ENCODE data around the gene PNMA8C. TPM values are rescaled to one million over a fixed set of nuclear protein-coding genes. Genes with fewer than 3 reads are reported as not detected.

The PNMA8C gene
- total RNA-seq, 1 donor from 2014 or later: not detected

DNA sequence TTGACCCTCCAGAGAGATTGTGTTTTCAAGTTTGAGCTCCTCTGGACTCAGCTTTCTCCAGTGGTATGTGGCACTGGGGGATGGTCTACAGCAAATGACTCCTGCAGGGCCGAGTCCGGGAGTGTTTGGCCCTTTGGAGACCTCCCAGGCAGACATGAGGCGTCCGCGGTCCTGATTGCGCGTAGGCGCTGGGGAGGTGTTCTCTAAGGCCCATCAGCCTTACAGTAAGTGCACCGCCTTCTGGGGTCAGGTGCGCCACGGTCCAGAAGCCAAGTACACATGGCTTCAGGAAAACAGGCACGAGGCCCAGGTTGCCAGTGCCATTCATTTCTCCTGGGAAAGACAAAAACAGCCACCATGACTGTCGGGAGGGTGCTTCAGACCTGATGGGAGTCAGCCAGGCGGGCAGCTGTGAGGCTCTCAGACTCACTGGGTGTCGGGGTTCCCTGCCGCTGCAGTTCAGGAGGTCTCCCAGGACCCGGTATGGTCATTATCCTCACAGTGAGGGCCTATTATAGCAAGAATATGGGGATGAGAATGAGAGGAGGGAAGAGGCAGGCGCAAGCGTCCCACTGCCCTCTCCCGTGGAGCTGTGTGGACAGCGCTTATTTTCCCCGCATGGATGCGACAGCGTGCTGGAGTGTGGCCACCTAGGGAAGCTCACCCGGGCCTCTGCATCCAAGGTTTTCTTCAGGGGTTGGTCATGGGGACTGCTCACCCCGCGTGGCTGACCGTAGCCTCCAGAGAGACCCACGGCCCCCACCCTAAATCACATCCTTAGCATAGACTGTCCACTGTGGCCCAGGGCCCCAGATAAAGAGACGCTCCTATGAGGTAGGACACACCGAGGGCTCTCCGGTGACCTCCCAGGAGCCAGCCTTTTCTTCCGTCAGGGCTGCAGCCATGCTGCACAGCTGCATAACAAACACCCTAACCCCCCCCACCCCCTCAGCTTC lies 37.2 kb downstream of the PNMA8C start:
- no peak for FAIRE-seq
- TF ChIP-seq, protein P1, sequence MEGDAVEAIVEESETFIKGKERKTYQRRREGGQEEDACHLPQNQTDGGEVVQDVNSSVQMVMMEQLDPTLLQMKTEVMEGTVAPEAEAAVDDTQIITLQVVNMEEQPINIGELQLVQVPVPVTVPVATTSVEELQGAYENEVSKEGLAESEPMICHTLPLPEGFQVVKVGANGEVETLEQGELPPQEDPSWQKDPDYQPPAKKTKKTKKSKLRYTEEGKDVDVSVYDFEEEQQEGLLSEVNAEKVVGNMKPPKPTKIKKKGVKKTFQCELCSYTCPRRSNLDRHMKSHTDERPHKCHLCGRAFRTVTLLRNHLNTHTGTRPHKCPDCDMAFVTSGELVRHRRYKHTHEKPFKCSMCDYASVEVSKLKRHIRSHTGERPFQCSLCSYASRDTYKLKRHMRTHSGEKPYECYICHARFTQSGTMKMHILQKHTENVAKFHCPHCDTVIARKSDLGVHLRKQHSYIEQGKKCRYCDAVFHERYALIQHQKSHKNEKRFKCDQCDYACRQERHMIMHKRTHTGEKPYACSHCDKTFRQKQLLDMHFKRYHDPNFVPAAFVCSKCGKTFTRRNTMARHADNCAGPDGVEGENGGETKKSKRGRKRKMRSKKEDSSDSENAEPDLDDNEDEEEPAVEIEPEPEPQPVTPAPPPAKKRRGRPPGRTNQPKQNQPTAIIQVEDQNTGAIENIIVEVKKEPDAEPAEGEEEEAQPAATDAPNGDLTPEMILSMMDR (IDR thresholded peaks at IDR 0.05; ENCODE audit: insufficient read depth, low read length, severe bottlenecking): no peak

DNA sequence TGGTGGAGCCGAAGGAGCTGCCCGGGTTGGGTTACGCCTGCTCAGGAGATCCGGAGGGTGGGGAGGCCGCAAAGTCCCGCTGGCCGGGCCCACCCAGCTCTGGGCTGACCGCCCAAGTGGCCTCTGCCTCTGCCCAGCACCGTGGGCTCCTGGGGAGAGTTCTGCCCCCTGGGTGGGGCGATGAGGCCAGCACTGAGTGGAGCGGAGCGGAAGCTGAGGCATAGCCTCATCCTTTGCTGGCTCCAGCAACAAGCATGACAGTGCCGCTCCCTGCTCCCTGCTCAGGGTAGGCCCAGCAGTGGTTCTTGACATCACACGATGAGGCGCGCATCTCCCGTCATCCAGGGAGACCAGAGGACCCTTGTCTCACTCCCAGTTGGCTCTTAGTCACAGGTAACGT lies 37.9 kb downstream of the PNMA8C start:
- FAIRE-seq: no peak
- DNase-seq (ENCODE audit: low read depth): no peak
- H3K27me3 ChIP-seq (ENCODE audit: control insufficient read depth, insufficient read depth, low read length): no peaks in the 10 kb centered on the region
- no peak overlapping the region for H3K4me3 ChIP-seq (ENCODE audit: low read depth, low read length)
- peaks cover 28% of the 10 kb centered on the region for H3K36me3 ChIP-seq (ENCODE audit: control insufficient read depth, insufficient read depth, low read length)
- TF ChIP-seq, protein P1 (IDR thresholded peaks at IDR 0.05; ENCODE audit: insufficient read depth, low read length, severe bottlenecking): no peak

More for the DNA sequence above, 37.2 kb downstream of the PNMA8C start:
- DNase-seq (ENCODE audit: low read depth): no peak
- Histone ChIP-seq H3K27me3 (ENCODE audit: control insufficient read depth, insufficient read depth, low read length) (no peaks in the 10 kb centered on the region), H3K36me3 (ENCODE audit: control insufficient read depth, insufficient read depth, low read length) (peaks cover 28% of the 10 kb centered on the region), H3K4me3 (ENCODE audit: low read depth, low read length) (no peak overlapping the region)

DNA sequence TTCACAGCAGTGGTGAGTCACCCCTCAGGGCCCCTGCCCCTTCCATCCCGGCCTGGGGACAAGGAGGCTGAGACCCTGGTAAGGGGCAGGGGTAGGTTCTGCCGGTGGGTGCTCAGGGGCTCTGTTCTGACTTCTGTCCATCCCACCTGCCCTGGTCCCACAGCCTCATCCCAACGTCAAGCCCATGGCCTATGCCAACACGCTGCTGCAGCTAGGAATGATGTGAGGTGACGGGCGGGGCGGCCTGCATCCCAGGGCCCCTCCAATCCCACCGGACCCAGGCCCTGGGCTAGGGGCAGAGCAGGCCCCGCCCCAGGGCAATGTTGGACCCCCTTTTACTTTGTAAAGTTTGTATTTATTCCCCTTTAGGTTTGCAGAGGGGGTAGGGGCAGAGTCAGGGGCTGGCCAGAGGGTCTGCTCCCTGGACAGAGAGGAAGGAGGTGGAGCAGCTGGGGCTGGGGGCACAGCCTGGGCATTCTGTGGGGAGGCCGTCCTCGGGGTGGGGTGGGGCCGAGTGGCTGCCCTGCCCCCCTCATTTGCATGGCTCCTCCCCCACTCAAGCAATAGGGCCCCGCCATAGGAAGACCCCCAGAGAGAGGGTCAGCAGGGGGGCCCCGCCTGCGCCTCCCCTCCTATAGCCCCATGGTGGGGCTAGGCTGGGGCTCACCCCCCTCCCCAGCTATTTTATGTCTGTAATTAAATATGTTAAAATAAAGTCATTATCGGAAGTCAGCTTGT lies 38.4 kb downstream of the PNMA8C start:
- TF ChIP-seq, protein P1 (IDR thresholded peaks at IDR 0.05; ENCODE audit: insufficient read depth, low read length, severe bottlenecking): no peak
- DNase-seq (ENCODE audit: low read depth) (no peak), FAIRE-seq (no peak)
- H3K4me3 ChIP-seq (ENCODE audit: low read depth, low read length): no peak overlapping the region
- no peaks in the 10 kb centered on the region for H3K27me3 ChIP-seq (ENCODE audit: control insufficient read depth, insufficient read depth, low read length)
- peaks cover 28% of the 10 kb centered on the region for H3K36me3 ChIP-seq (ENCODE audit: control insufficient read depth, insufficient read depth, low read length)

DNA sequence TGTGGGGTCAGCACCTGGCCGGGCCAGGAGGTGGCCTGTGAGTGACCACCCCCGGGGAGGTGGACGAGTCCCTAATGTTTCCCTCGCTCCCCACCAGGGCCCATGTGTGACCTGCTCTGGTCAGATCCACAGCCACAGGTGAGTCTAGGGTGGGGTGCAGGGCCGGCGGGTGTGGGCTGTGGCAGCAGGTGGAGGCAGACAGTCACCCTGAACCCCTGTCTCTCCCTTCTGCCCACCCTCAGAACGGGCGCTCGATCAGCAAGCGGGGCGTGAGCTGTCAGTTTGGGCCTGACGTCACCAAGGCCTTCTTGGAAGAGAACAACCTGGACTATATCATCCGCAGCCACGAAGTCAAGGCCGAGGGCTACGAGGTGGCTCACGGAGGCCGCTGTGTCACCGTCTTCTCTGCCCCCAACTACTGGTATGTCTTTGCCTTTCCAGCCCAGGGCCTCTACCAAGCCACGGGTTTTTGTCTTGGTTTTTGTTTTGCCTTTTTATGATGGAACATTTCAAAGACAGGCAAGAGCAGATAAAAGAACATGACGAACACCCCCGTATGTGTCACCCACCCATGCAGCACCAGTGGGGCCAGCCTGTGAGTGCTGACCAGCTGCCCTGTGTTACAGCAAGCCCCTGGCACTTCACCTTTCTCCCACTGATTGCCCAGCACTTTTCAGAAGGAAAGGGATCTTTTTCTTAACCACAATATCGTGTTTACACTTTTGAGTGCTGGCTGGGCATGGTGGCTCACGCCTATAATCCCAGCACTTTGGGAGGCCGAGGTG lies 40.2 kb downstream of the PNMA8C start:
- peaks cover 40% of the 10 kb centered on the region for H3K36me3 ChIP-seq (ENCODE audit: control insufficient read depth, insufficient read depth, low read length)
- H3K4me3 ChIP-seq (ENCODE audit: low read depth, low read length): no peak overlapping the region
- FAIRE-seq (no peak), DNase-seq (ENCODE audit: low read depth) (no peak)
- no peaks in the 10 kb centered on the region for H3K27me3 ChIP-seq (ENCODE audit: control insufficient read depth, insufficient read depth, low read length)
- TF ChIP-seq, protein P1 (IDR thresholded peaks at IDR 0.05; ENCODE audit: insufficient read depth, low read length, severe bottlenecking): no peak

DNA sequence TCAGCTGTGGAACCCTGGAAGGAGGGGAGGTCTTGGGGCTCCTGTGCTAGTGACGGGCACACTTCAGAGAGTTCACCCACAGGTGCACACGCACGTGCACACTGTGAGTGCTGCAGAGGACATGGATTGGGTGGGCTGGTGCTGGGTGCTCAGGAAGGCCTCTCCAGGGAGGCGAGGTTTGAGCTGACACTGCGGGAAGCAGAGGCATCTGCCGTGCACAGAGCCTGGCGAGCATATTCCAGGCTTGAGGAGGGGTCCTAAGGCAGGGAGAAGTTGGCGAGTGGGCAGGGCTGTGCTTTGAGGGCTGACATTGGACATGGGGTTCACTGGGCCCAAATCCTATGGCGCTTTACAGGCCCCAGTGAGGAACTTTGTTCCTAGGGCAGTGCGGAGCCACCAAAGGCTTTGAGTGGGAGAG lies 41.0 kb downstream of the PNMA8C start:
- Histone ChIP-seq H3K27me3 (ENCODE audit: control insufficient read depth, insufficient read depth, low read length) (no peaks in the 10 kb centered on the region), H3K36me3 (ENCODE audit: control insufficient read depth, insufficient read depth, low read length) (peaks cover 44% of the 10 kb centered on the region), H3K4me3 (ENCODE audit: low read depth, low read length) (no peak overlapping the region)
- no peak for DNase-seq (ENCODE audit: low read depth)
- no peak for FAIRE-seq
- TF ChIP-seq, protein P1 (IDR thresholded peaks at IDR 0.05; ENCODE audit: insufficient read depth, low read length, severe bottlenecking): no peak
